GM12891 (cell line): ENCODE data around the gene CTNNA2.

Experiments
- PAX5 ChIP-seq: IDR thresholded peaks from 2 replicates; pipeline ENCODE4 v1.6.1; 2011; ENCODE audit warnings: low read length, moderate library complexity, mild to moderate bottlenecking; ENCODE audit not compliant: insufficient read depth, severe bottlenecking
- POLR2A ChIP-seq: IDR thresholded peaks from 2 replicates; pipeline ENCODE4 v1.6.1; 2011; ENCODE audit warnings: low read depth, low read length, control low read depth
- POLR2AphosphoS5 ChIP-seq: IDR thresholded peaks from 2 replicates; pipeline ENCODE4 v1.6.1; 2011; ENCODE audit warnings: low read depth, low read length, control low read depth
- SPI1 ChIP-seq: IDR thresholded peaks from 2 replicates; pipeline ENCODE4 v1.6.1; 2011; ENCODE audit warnings: low read depth, low read length, control low read depth
- TAF1 ChIP-seq: IDR thresholded peaks from 2 replicates; pipeline ENCODE4 v1.6.1; 2011; ENCODE audit warnings: low read depth, low read length, control low read depth

DNA sequence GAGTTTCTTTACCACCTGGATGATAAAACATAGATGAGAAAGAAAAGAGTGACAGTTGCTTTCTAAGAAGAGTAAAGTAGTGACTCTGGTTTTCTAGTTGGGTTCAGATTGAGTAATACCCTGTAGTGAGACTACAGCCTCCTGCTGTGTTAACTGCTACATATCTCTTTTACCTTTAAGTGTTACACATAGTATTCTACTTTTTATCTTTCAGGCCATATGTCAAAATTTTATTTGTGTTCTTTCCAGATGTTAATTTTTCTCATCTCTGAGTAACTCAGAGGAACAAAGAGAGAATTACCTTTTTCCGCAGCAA lies 348.2 kb downstream of the CTNNA2 start:
- TF ChIP-seq POLR2A = no peak
- no peak for TF ChIP-seq POLR2AphosphoS5
- no peak for TF ChIP-seq TAF1
- TF ChIP-seq SPI1 = no peak
- no peak for TF ChIP-seq PAX5
